ENCODE results near the gene PARP9.

PARP9 gene

DNA sequence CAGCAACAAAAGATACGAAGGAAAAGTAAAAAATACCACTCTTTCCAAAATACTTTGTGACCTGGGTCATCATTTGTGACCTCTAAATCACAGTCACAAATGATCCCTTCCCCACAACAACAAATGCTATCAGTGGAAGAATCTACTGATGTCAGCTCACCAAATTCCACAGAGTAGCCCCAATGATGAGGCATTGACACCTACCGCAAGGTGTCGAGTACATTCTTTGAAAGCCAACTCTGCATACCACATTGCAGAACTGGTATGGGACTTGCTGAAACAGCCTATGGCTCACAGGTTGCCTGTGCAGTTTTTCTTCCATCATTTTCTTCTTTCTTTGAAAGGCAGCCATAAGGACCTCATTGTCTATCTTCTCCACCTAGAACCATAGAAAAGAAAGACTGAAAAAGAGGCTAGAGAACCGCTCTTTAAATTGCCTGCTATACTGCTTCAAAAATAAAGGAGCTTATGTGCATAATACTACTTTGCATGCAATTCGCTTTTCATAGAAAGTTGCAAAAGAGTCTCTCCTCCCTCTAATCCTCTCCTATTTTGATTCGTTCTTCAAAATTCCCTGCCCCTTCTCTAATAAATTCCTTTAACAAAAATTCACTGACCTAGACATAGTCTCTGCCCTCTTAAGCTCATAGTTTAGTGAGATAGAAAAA lies 28.0 kb downstream of the PARP9 start:
- Histone ChIP-seq H3K36me3 (ENCODE audit: low read length) (no peaks in the 10 kb centered on the region), H3K79me2 (ENCODE audit: insufficient read depth, low read length) (no peaks in the 10 kb centered on the region), H3K9me3 (ENCODE audit: insufficient read depth, low read length) (no peaks in the 10 kb centered on the region), H3K27me3 (ENCODE audit: low read length) (no peaks in the 10 kb centered on the region), H3K4me3 (ENCODE audit: insufficient read depth, low read length, poor library complexity, severe bottlenecking) (no peak overlapping the region), H3K27ac (ENCODE audit: low read depth, low read length) (no peak overlapping the region), H3K9me2 (replicated peaks; ENCODE audit: insufficient read depth, low read length) (no peaks in the 10 kb centered on the region), H3K9ac (ENCODE audit: low read length) (no peak overlapping the region), H3K4me2 (ENCODE audit: low read depth, low read length, poor library complexity, severe bottlenecking) (no peak overlapping the region), H3F3A (ENCODE audit: insufficient read depth) (no peaks in the 10 kb centered on the region), H2AFZ (ENCODE audit: low read depth, low read length, severe bottlenecking) (no peak overlapping the region), H4K20me1 (ENCODE audit: low read depth, low read length) (no peaks in the 10 kb centered on the region)
- TF ChIP-seq CTCF (IDR thresholded peaks at IDR 0.05; ENCODE audit: insufficient read depth, low read length, poor library complexity, severe bottlenecking), result no peak
- TF ChIP-seq EZH2phosphoT487 (conservative IDR thresholded peaks at IDR 0.05; ENCODE audit: low read length), result no peak

DNA sequence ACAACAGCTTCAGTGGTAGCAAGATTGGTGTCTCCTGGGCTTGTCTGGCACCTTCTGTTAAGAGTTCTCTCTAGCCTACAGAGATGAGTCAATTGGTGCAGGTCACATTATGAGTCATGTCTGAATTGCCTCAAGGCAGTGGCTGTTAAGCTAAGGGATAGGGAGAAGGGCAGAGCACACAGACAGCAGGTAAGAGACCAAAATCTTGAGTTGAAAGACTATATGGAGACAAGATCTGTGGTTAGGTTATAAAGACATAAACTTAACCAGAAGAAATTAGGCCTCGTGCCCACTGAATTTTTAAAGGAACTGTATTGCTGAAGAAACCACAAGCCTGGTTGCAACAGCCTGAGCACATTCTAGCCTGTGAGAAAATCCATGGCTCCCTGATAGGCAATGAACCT lies 30.2 kb downstream of the PARP9 start:
- no peak overlapping the region for H3K27ac ChIP-seq (ENCODE audit: low read depth, low read length)
- no peak overlapping the region for H3K4me3 ChIP-seq (ENCODE audit: insufficient read depth, low read length, poor library complexity, severe bottlenecking)
- H3K9me2 ChIP-seq (replicated peaks; ENCODE audit: insufficient read depth, low read length), result no peaks in the 10 kb centered on the region
- H4K20me1 ChIP-seq (ENCODE audit: low read depth, low read length), result no peaks in the 10 kb centered on the region
- TF ChIP-seq EZH2phosphoT487 (conservative IDR thresholded peaks at IDR 0.05; ENCODE audit: low read length), result no peak
- no peak overlapping the region for H2AFZ ChIP-seq (ENCODE audit: low read depth, low read length, severe bottlenecking)
- H3K36me3 ChIP-seq (ENCODE audit: low read length), result no peaks in the 10 kb centered on the region
- H3K4me2 ChIP-seq (ENCODE audit: low read depth, low read length, poor library complexity, severe bottlenecking), result no peak overlapping the region
- no peaks in the 10 kb centered on the region for H3F3A ChIP-seq (ENCODE audit: insufficient read depth)
- H3K27me3 ChIP-seq (ENCODE audit: low read length), result no peaks in the 10 kb centered on the region
- no peaks in the 10 kb centered on the region for H3K79me2 ChIP-seq (ENCODE audit: insufficient read depth, low read length)
- no peaks in the 10 kb centered on the region for H3K9me3 ChIP-seq (ENCODE audit: insufficient read depth, low read length)
- H3K9ac ChIP-seq (ENCODE audit: low read length), result no peak overlapping the region

- TF ChIP-seq CTCF (IDR thresholded peaks at IDR 0.05; ENCODE audit: insufficient read depth, low read length, poor library complexity, severe bottlenecking) (no peak), EZH2phosphoT487 (conservative IDR thresholded peaks at IDR 0.05; ENCODE audit: low read length) (no peak)
- no peak overlapping the region for H3K9ac ChIP-seq (ENCODE audit: low read length)
- H3K27ac ChIP-seq (ENCODE audit: low read depth, low read length), result no peak overlapping the region
- H3K4me3 ChIP-seq (ENCODE audit: insufficient read depth, low read length, poor library complexity, severe bottlenecking), result no peak overlapping the region
- H4K20me1 ChIP-seq (ENCODE audit: low read depth, low read length), result no peaks in the 10 kb centered on the region
- H3K4me2 ChIP-seq (ENCODE audit: low read depth, low read length, poor library complexity, severe bottlenecking), result no peak overlapping the region
- H3K36me3 ChIP-seq (ENCODE audit: low read length), result no peaks in the 10 kb centered on the region
- H3K9me3 ChIP-seq (ENCODE audit: insufficient read depth, low read length), result no peaks in the 10 kb centered on the region
- no peaks in the 10 kb centered on the region for H3K79me2 ChIP-seq (ENCODE audit: insufficient read depth, low read length)
- no peaks in the 10 kb centered on the region for H3F3A ChIP-seq (ENCODE audit: insufficient read depth)
- no peak overlapping the region for H2AFZ ChIP-seq (ENCODE audit: low read depth, low read length, severe bottlenecking)
- H3K9me2 ChIP-seq (replicated peaks; ENCODE audit: insufficient read depth, low read length), result no peaks in the 10 kb centered on the region
- no peaks in the 10 kb centered on the region for H3K27me3 ChIP-seq (ENCODE audit: low read length)
Measured at GRCh38 chr3:122533480-122533879, 30.6 kb downstream of the PARP9 start.

DNA sequence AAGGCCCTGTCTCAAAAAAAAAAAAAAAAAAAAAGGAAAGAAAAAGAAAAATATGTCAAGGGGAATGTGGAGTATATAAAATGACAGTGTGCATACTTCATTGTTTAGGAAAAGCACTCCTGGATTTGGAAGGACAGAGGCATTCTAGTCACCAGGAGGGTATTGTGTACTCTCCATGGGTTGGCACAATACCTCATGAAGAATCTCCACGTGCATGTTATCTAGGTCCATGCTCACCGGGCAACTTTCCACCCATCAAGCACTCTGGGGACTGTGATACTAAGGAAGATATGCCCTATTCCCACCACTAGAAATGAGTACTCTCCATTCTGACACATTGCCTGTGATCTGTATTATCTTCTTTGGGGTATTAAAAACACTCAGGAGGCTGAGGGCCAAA lies 33.9 kb downstream of the PARP9 start:
- Histone ChIP-seq H3K9me2 (replicated peaks; ENCODE audit: insufficient read depth, low read length) (no peaks in the 10 kb centered on the region), H3K4me3 (ENCODE audit: insufficient read depth, low read length, poor library complexity, severe bottlenecking) (no peak overlapping the region), H3F3A (ENCODE audit: insufficient read depth) (no peaks in the 10 kb centered on the region), H3K79me2 (ENCODE audit: insufficient read depth, low read length) (no peaks in the 10 kb centered on the region), H3K9ac (ENCODE audit: low read length) (no peak overlapping the region), H2AFZ (ENCODE audit: low read depth, low read length, severe bottlenecking) (no peak overlapping the region), H3K4me2 (ENCODE audit: low read depth, low read length, poor library complexity, severe bottlenecking) (no peak overlapping the region), H3K27ac (ENCODE audit: low read depth, low read length) (no peak overlapping the region), H3K9me3 (ENCODE audit: insufficient read depth, low read length) (no peaks in the 10 kb centered on the region), H3K36me3 (ENCODE audit: low read length) (no peaks in the 10 kb centered on the region), H4K20me1 (ENCODE audit: low read depth, low read length) (no peaks in the 10 kb centered on the region), H3K27me3 (ENCODE audit: low read length) (no peaks in the 10 kb centered on the region)
- TF ChIP-seq EZH2phosphoT487 (conservative IDR thresholded peaks at IDR 0.05; ENCODE audit: low read length) (no peak), CTCF (IDR thresholded peaks at IDR 0.05; ENCODE audit: insufficient read depth, low read length, poor library complexity, severe bottlenecking) (no peak)
